ENCODE measurements around the gene PTAR1. TPM values are rescaled to one million over a fixed set of nuclear protein-coding genes. Genes with fewer than 3 reads are reported as not detected.

The PTAR1 gene
- total and polyA plus RNA-seq, 10 donors: 6.3 to 122 (median 56.5) TPM

- no peaks in the 10 kb centered on the region for H3K9me3 ChIP-seq
- no peaks in the 10 kb centered on the region for H3K4me1 ChIP-seq
- intact Hi-C loops (cut with DNase I; ENCODE audit: low total_unique reads): no loop called here
- no peak for DNase-seq
- no peak overlapping the region for H3K4me3 ChIP-seq
- peaks cover 0 to 4% (median 0%) of the 10 kb centered on the region in 7 donors for H3K27me3 ChIP-seq (replicated peaks in 1 of 7)
- WGBS, 5 donors: 0 to 2% (median 0%) methylated on average over 1 of the region's 1 CpG
- no peak for TF ChIP-seq CTCF (IDR thresholded peaks at IDR 0.05 in 8 of 11, conservative IDR thresholded peaks at IDR 0.05 in 3 of 11)
- H3K36me3 ChIP-seq: no peaks in the 10 kb centered on the region
- no peak overlapping the region for H3K27ac ChIP-seq
These were observed 37.9 kb upstream of the PTAR1 start for GRCh38 chr9:69797675-69798074.

- Histone ChIP-seq H3K9me3 (no peaks in the 10 kb centered on the region), H3K27me3 (replicated peaks in 1 of 7) (peaks cover 0 to 18% (median 0%) of the 10 kb centered on the region in 7 donors), H3K27ac (no peak overlapping the region), H3K4me1 (no peaks in the 10 kb centered on the region), H3K36me3 (no peaks in the 10 kb centered on the region), H3K4me3 (no peak overlapping the region)
- DNase-seq: no peak
- TF ChIP-seq CTCF (IDR thresholded peaks at IDR 0.05 in 8 of 11, conservative IDR thresholded peaks at IDR 0.05 in 3 of 11) (no peak), POLR2AphosphoS5 (IDR thresholded peaks at IDR 0.05) (no peak), POLR2A (IDR thresholded peaks at IDR 0.05) (no peak)
- 84 to 97% (median 93%) methylated on average over 3 of the region's 3 CpGs for WGBS, 5 donors
- intact Hi-C loops (cut with DNase I; ENCODE audit: low total_unique reads): no loop called here
These were observed 34.5 kb upstream of the PTAR1 start for GRCh38 chr9:69794356-69794755.

- intact Hi-C loops (cut with DNase I; ENCODE audit: low total_unique reads): no loop called here
- DNase-seq: no peak
- Histone ChIP-seq H3K36me3 (no peaks in the 10 kb centered on the region), H3K27ac (no peak overlapping the region), H3K4me3 (no peak overlapping the region), H3K4me1 (no peaks in the 10 kb centered on the region), H3K9me3 (no peaks in the 10 kb centered on the region), H3K27me3 (replicated peaks in 1 of 7) (peaks cover 0 to 11% (median 0%) of the 10 kb centered on the region in 7 donors)
- TF ChIP-seq POLR2A (IDR thresholded peaks at IDR 0.05) (no peak), CTCF (IDR thresholded peaks at IDR 0.05 in 8 of 11, conservative IDR thresholded peaks at IDR 0.05 in 3 of 11) (no peak), POLR2AphosphoS5 (IDR thresholded peaks at IDR 0.05) (no peak)
These were observed 25.9 kb upstream of the PTAR1 start for GRCh38 chr9:69785757-69786156.

GRCh38 chr9:69773258-69773657, 13.4 kb upstream of the PTAR1 start:
- H3K4me3 ChIP-seq: no peak overlapping the region
- no peak for DNase-seq
- H3K9me3 ChIP-seq: no peaks in the 10 kb centered on the region
- intact Hi-C loops (cut with DNase I; ENCODE audit: low total_unique reads): no loop called here
- H3K36me3 ChIP-seq: no peaks in the 10 kb centered on the region
- TF ChIP-seq POLR2AphosphoS5 (IDR thresholded peaks at IDR 0.05) (no peak), POLR2A (IDR thresholded peaks at IDR 0.05) (no peak), CTCF (IDR thresholded peaks at IDR 0.05 in 8 of 11, conservative IDR thresholded peaks at IDR 0.05 in 3 of 11) (no peak)
- 66 to 89% (median 72%) methylated on average over 1 of the region's 1 CpG for WGBS, 5 donors
- no peaks in the 10 kb centered on the region for H3K4me1 ChIP-seq
- H3K27me3 ChIP-seq (replicated peaks in 1 of 7): no peaks in the 10 kb centered on the region
- H3K27ac ChIP-seq: no peak overlapping the region
